HG02970 (cell line): ENCODE data around the gene HRH4.

Source experiments
- ATAC-seq: cut with Tn5 transposase; IDR thresholded peaks from one replicate; pipeline ENCODE4 v1.9.1; 2021; ENCODE audit warnings: mild to moderate bottlenecking, moderate library complexity, moderate number of reproducible peaks; ENCODE audit not compliant: unreplicated experiment, low FRiP score

The HRH4 gene

GRCh38 chr18:24460388-24460787 lies at the start of gene HRH4:
Gene HRH4, plus strand, starts transcription at chr18:24460637. Its CDS starts 92 bp downstream, at chr18:24460729.
- ATAC-seq = no peak

- ATAC-seq = no peak
These were observed 47.3 kb upstream of the HRH4 start for GRCh38 chr18:24413148-24413547.

GRCh38 chr18:24414349-24415003 lies 46.0 kb upstream of the HRH4 start:
- ATAC-seq = no peak

GRCh38 chr18:24417480-24417879 lies 43.0 kb upstream of the HRH4 start:
- no peak for ATAC-seq

- no peak for ATAC-seq
These were observed 39.9 kb upstream of the HRH4 start for GRCh38 chr18:24420551-24420950.

- no peak for ATAC-seq
These were observed 38.6 kb upstream of the HRH4 start for GRCh38 chr18:24421831-24422230.

- ATAC-seq = no peak
These were observed 34.4 kb upstream of the HRH4 start for GRCh38 chr18:24426073-24426397.

GRCh38 chr18:24426398-24427294 lies 33.8 kb upstream of the HRH4 start, which contains the start of gene IMPACT:
Gene IMPACT, plus strand, starts transcription at chr18:24426670. Its CDS starts 87 bp downstream, at chr18:24426757.
- peak; percentile 78 for ATAC-seq

- ATAC-seq = no peak
These were observed 33.0 kb upstream of the HRH4 start for GRCh38 chr18:24427484-24427883.

GRCh38 chr18:24428709-24429108 lies 31.7 kb upstream of the HRH4 start:
- ATAC-seq = no peak

- ATAC-seq = no peak
These were observed 31.2 kb upstream of the HRH4 start for GRCh38 chr18:24429188-24429587.

GRCh38 chr18:24432618-24433017 lies 27.8 kb upstream of the HRH4 start:
- no peak for ATAC-seq

- ATAC-seq = no peak
These were observed 23.5 kb upstream of the HRH4 start for GRCh38 chr18:24436939-24437338.

- ATAC-seq = no peak
These were observed 16.6 kb upstream of the HRH4 start for GRCh38 chr18:24443870-24444269.

GRCh38 chr18:24446453-24446852 lies 14.0 kb upstream of the HRH4 start:
- ATAC-seq = no peak

- no peak for ATAC-seq
These were observed 13.4 kb upstream of the HRH4 start for GRCh38 chr18:24446953-24447538.

- ATAC-seq = no peak
These were observed 12.5 kb upstream of the HRH4 start for GRCh38 chr18:24447961-24448360.

- no peak for ATAC-seq
These were observed 3.9 kb upstream of the HRH4 start for GRCh38 chr18:24456549-24456948.

- no peak for ATAC-seq
These were observed 665 bp upstream of the HRH4 start for GRCh38 chr18:24459772-24460171.

GRCh38 chr18:24461996-24462395 lies 1.6 kb downstream of the HRH4 start:
- no peak for ATAC-seq
